HG02623 (cell line): ENCODE measurements around the gene ADAMTSL2.

Source experiments
- ATAC-seq: cut with Tn5 transposase; IDR thresholded peaks from one replicate; pipeline ENCODE4 v1.9.1; 2021; ENCODE audit warnings: moderate library complexity; ENCODE audit not compliant: unreplicated experiment

ADAMTSL2 gene

GRCh38 chr9:133534346-133535291, at the start of gene ADAMTSL2:
Gene ADAMTSL2 (plus strand): TSS chr9:133534704. CDS start chr9:133536713, 2,009 bp downstream.
- no peak for ATAC-seq

GRCh38 chr9:133485531-133486260, 48.8 kb upstream of the ADAMTSL2 start:
- ATAC-seq: peak; percentile 13

GRCh38 chr9:133487331-133487725, 47.2 kb upstream of the ADAMTSL2 start:
- ATAC-seq: no peak

- no peak for ATAC-seq
These were observed 45.7 kb upstream of the ADAMTSL2 start for GRCh38 chr9:133488686-133489252.

GRCh38 chr9:133489253-133490190, 45.0 kb upstream of the ADAMTSL2 start:
- no peak for ATAC-seq

- no peak for ATAC-seq
These were observed 44.3 kb upstream of the ADAMTSL2 start for GRCh38 chr9:133490201-133490681.

- ATAC-seq: no peak
These were observed 43.4 kb upstream of the ADAMTSL2 start for GRCh38 chr9:133490865-133491655.

GRCh38 chr9:133491656-133491925, 42.9 kb upstream of the ADAMTSL2 start:
- ATAC-seq: no peak

GRCh38 chr9:133492061-133493021, 42.2 kb upstream of the ADAMTSL2 start:
- ATAC-seq: no peak

- no peak for ATAC-seq
These were observed 41.1 kb upstream of the ADAMTSL2 start for GRCh38 chr9:133493428-133493827.

GRCh38 chr9:133493845-133494540, 40.5 kb upstream of the ADAMTSL2 start:
- ATAC-seq: no peak

- no peak for ATAC-seq
These were observed 39.7 kb upstream of the ADAMTSL2 start for GRCh38 chr9:133494636-133495326.

- no peak for ATAC-seq
These were observed 38.9 kb upstream of the ADAMTSL2 start for GRCh38 chr9:133495327-133496293.

- ATAC-seq: no peak
These were observed 37.4 kb upstream of the ADAMTSL2 start for GRCh38 chr9:133496861-133497842.
